Caco-2 (cell line): Measurements from ENCODE around the gene NTF3. TPM values are rescaled to one million over a fixed set of nuclear protein-coding genes. Genes with fewer than 3 reads are reported as not detected.

Experiments used
- BruUV-seq: library from RNA; stranded (reverse); fragments of 400-500 nt; replicated peaks from 2 replicates; lab custom pipeline; 2021; lab: Mats Ljungman, UMichigan
- CTCF ChIA-PET: fragments of 300-600 bp; sonication (Branson Sonifier 250); formaldehyde crosslinking; loops from one replicate; lab custom pipeline; 2022; ENCODE audit warnings: antibody characterized with exemption; lab: Charles Lee
- POLR2A ChIA-PET: fragments of 300-600 bp; sonication (Branson Sonifier 250); formaldehyde crosslinking; loops from one replicate; lab custom pipeline; 2022; ENCODE audit warnings: antibody characterized with exemption; lab: Charles Lee
- DNase-seq, 2 experiments: peaks; one replicate each; pipeline versions ENCODE4 v3.0.0 to v3.0.0-alpha.2; 2020 to 2022
- H3K27me3 ChIP-seq: replicated peaks from 2 replicates; pipeline ENCODE4 v1.6.0; 2011; ENCODE audit warnings: low read length; ENCODE audit not compliant: control insufficient read depth, insufficient read depth
- H3K36me3 ChIP-seq: 2 replicates; pipeline ENCODE4 v1.5.1; 2011; ENCODE audit warnings: low read length; ENCODE audit not compliant: control insufficient read depth, insufficient read depth
- H3K4me1 ChIP-seq: fragments of 250-450 bp; sonication (Bioruptor Pico); 2 replicates; pipeline ENCODE4 v1.5.1; 2020; ENCODE audit warnings: mild to moderate bottlenecking
- H3K4me3 ChIP-seq: 2 replicates; pipeline ENCODE4 v1.5.1; 2011; ENCODE audit warnings: low read depth, mild to moderate bottlenecking, control low read depth, low read length
- H3K9me3 ChIP-seq: fragments of 250-450 bp; sonication (Bioruptor Pico); 2 replicates; pipeline ENCODE4 v1.5.1; 2020; ENCODE audit warnings: mild to moderate bottlenecking, moderate library complexity
- H3K27ac Mint-ChIP-seq: one replicate; pipeline ENCODE4 v1.8.0; 2022; ENCODE audit warnings: mixed read lengths; ENCODE audit not compliant: unreplicated experiment
- H3K27me3 Mint-ChIP-seq: one replicate; pipeline ENCODE4 v1.8.0; 2022; ENCODE audit warnings: mixed read lengths; ENCODE audit not compliant: insufficient read depth, unreplicated experiment
- H3K36me3 Mint-ChIP-seq: one replicate; pipeline ENCODE4 v1.8.0; 2022; ENCODE audit warnings: mild to moderate bottlenecking, mixed read lengths; ENCODE audit not compliant: insufficient read depth, unreplicated experiment
- H3K4me1 Mint-ChIP-seq: one replicate; pipeline ENCODE4 v1.8.0; 2022; ENCODE audit warnings: low read depth, mixed read lengths; ENCODE audit not compliant: unreplicated experiment
- H3K4me3 Mint-ChIP-seq: one replicate; pipeline ENCODE4 v1.8.0; 2022; ENCODE audit warnings: mild to moderate bottlenecking, moderate library complexity, mixed read lengths; ENCODE audit not compliant: unreplicated experiment
- H3K9me3 Mint-ChIP-seq: one replicate; pipeline ENCODE4 v1.8.0; 2022; ENCODE audit warnings: mixed read lengths; ENCODE audit not compliant: unreplicated experiment
- CTCF ChIP-seq, 2 experiments: fragments of 200-600 bp in 1 of 2; IDR thresholded peaks; 1 replicate in 1 of 2; 2 replicates in 1 of 2; pipeline versions ENCODE4 v1.5.1 to v1.8.0; 2011 to 2022; ENCODE audit warnings: antibody characterized with exemption in 1 of 2, control low read depth in 1 of 2, inconsistent platforms in 1 of 2, low read depth in 1 of 2, low read length in 1 of 2, mild to moderate bottlenecking in 1 of 2, moderate library complexity in 1 of 2; ENCODE audit not compliant: insufficient read depth in 1 of 2, severe bottlenecking in 1 of 2, unreplicated experiment in 1 of 2
- intact Hi-C: fragments of 100-400 bp; cut with micrococcal nuclease; formaldehyde crosslinking; loops from one replicate; pipeline ENCODE4 v1.10.0; 2022; ENCODE audit not compliant: unreplicated experiment
- total RNA-seq: library from RNA; stranded (reverse); gene quantifications from 2 replicates; pipeline ENCODE4 v1.2.3, GENCODE V29; 2022

The NTF3 gene
- total RNA-seq, 1 experiment from 2014 or later = 5.3 TPM

- no peak for TF ChIP-seq CTCF (IDR thresholded peaks at IDR 0.05; ENCODE audit: insufficient read depth in 1 of 2, low read depth in 1 of 2, low read length in 1 of 2, severe bottlenecking in 1 of 2, unreplicated experiment in 1 of 2)
- no TSS peak for BruUV-seq
- no peaks in the 10 kb centered on the region for H3K27me3 ChIP-seq
- H3K9me3 Mint-ChIP-seq = no peaks in the 10 kb centered on the region
- intact Hi-C loops = no loop called here
- H3K4me1 Mint-ChIP-seq = peaks cover 28% of the 10 kb centered on the region
- H3K4me1 ChIP-seq = peaks cover 5% of the 10 kb centered on the region
- H3K4me3 Mint-ChIP-seq = no peak overlapping the region
- H3K9me3 ChIP-seq = no peaks in the 10 kb centered on the region
- DNase-seq = no peak
- no peak overlapping the region for H3K27ac Mint-ChIP-seq
- H3K27me3 Mint-ChIP-seq = no peaks in the 10 kb centered on the region
- no peaks in the 10 kb centered on the region for H3K36me3 ChIP-seq
- no peaks in the 10 kb centered on the region for H3K36me3 Mint-ChIP-seq
- ChIA-PET POLR2A (no interaction called here), CTCF (no interaction called here)
- no peak overlapping the region for H3K4me3 ChIP-seq
These were observed 78.4 kb downstream of the NTF3 start for GRCh38 chr12:5510251-5510805.

GRCh38 chr12:5511256-5511643 is 79.3 kb downstream of the NTF3 start:
- H3K27me3 Mint-ChIP-seq = no peaks in the 10 kb centered on the region
- H3K4me3 Mint-ChIP-seq = no peak overlapping the region
- ChIA-PET CTCF (no interaction called here), POLR2A (no interaction called here)
- Histone ChIP-seq H3K4me3 (no peak overlapping the region), H3K27me3 (no peaks in the 10 kb centered on the region), H3K9me3 (no peaks in the 10 kb centered on the region), H3K36me3 (no peaks in the 10 kb centered on the region), H3K4me1 (peaks cover 14% of the 10 kb centered on the region)
- peaks cover 35% of the 10 kb centered on the region for H3K4me1 Mint-ChIP-seq
- no peak for TF ChIP-seq CTCF (IDR thresholded peaks at IDR 0.05; ENCODE audit: insufficient read depth in 1 of 2, low read depth in 1 of 2, low read length in 1 of 2, severe bottlenecking in 1 of 2, unreplicated experiment in 1 of 2)
- no TSS peak for BruUV-seq
- no peak overlapping the region for H3K27ac Mint-ChIP-seq
- DNase-seq = no peak
- intact Hi-C loops = no loop called here
- no peaks in the 10 kb centered on the region for H3K9me3 Mint-ChIP-seq
- H3K36me3 Mint-ChIP-seq = no peaks in the 10 kb centered on the region

- Histone ChIP-seq H3K9me3 (no peaks in the 10 kb centered on the region), H3K36me3 (no peaks in the 10 kb centered on the region), H3K4me3 (no peak overlapping the region), H3K27me3 (no peaks in the 10 kb centered on the region), H3K4me1 (peaks cover 18% of the 10 kb centered on the region)
- ChIA-PET POLR2A (no interaction called here), CTCF (no interaction called here)
- no peak overlapping the region for H3K4me3 Mint-ChIP-seq
- H3K9me3 Mint-ChIP-seq = no peaks in the 10 kb centered on the region
- peaks cover 35% of the 10 kb centered on the region for H3K4me1 Mint-ChIP-seq
- no peak overlapping the region for H3K27ac Mint-ChIP-seq
- DNase-seq = peak in 1 of 2 experiments; percentile 34
- H3K36me3 Mint-ChIP-seq = no peaks in the 10 kb centered on the region
- intact Hi-C loops = no loop called here
- no TSS peak for BruUV-seq
- H3K27me3 Mint-ChIP-seq = no peaks in the 10 kb centered on the region
- peak in 1 of 2 experiments; percentile 3 for TF ChIP-seq CTCF (IDR thresholded peaks at IDR 0.05; ENCODE audit: insufficient read depth in 1 of 2, low read depth in 1 of 2, low read length in 1 of 2, severe bottlenecking in 1 of 2, unreplicated experiment in 1 of 2)
These were observed 80.0 kb downstream of the NTF3 start for GRCh38 chr12:5511644-5512600.
